ENCODE results near the gene CXorf49B.
"Not testable (repeated sequence)": the region's sequence is repeated elsewhere in the genome, so short reads cannot be mapped to it uniquely, and the experiment has no call there.

- TF ChIP-seq, protein P1, sequence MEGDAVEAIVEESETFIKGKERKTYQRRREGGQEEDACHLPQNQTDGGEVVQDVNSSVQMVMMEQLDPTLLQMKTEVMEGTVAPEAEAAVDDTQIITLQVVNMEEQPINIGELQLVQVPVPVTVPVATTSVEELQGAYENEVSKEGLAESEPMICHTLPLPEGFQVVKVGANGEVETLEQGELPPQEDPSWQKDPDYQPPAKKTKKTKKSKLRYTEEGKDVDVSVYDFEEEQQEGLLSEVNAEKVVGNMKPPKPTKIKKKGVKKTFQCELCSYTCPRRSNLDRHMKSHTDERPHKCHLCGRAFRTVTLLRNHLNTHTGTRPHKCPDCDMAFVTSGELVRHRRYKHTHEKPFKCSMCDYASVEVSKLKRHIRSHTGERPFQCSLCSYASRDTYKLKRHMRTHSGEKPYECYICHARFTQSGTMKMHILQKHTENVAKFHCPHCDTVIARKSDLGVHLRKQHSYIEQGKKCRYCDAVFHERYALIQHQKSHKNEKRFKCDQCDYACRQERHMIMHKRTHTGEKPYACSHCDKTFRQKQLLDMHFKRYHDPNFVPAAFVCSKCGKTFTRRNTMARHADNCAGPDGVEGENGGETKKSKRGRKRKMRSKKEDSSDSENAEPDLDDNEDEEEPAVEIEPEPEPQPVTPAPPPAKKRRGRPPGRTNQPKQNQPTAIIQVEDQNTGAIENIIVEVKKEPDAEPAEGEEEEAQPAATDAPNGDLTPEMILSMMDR (IDR thresholded peaks at IDR 0.05): not testable (repeated sequence)
- not testable (repeated sequence) for TF ChIP-seq POLR2A (IDR thresholded peaks at IDR 0.05)
Observed at GRCh38 chrX:71782225-71782949, 19.2 kb downstream of the CXorf49B start.

All from lower leg skin (tissue), 3 donors.